Measurements from ENCODE around the gene PIEZO1. TPM values are rescaled to one million over a fixed set of nuclear protein-coding genes. Genes with fewer than 3 reads are reported as not detected.

The PIEZO1 gene
- total RNA-seq, 1 donor from 2014 or later, result 247 TPM

GRCh38 chr16:88687676-88688012, 97.4 kb downstream of the PIEZO1 start:
- H3K9me3 ChIP-seq (ENCODE audit: insufficient read depth, low read depth, low read length), result no peaks in the 10 kb centered on the region
- no peaks in the 10 kb centered on the region for H3K36me3 Mint-ChIP-seq (ENCODE audit: low read depth, unreplicated experiment)
- H3K9me3 Mint-ChIP-seq (ENCODE audit: unreplicated experiment), result no peaks in the 10 kb centered on the region
- H3K9ac ChIP-seq (ENCODE audit: low read length), result no peak overlapping the region
- H3K27me3 Mint-ChIP-seq (ENCODE audit: low read depth, unreplicated experiment), result peaks cover 47% of the 10 kb centered on the region
- no peak overlapping the region for H2AFZ ChIP-seq (ENCODE audit: low read depth, low read length)
- H3K27ac Mint-ChIP-seq (ENCODE audit: unreplicated experiment), result no peak overlapping the region
- no peak for TF ChIP-seq CTCF (IDR thresholded peaks at IDR 0.05; ENCODE audit: insufficient read depth, low read depth, low read length)
- TF ChIP-seq EZH2 (IDR thresholded peaks at IDR 0.05; ENCODE audit: insufficient read depth, low read length), result no peak
- H3K4me2 ChIP-seq (ENCODE audit: low read length), result no peak overlapping the region
- FAIRE-seq (no peak), DNase-seq (ENCODE audit: low read depth) (no peak)
- H3K4me1 Mint-ChIP-seq (ENCODE audit: low read depth, unreplicated experiment), result no peaks in the 10 kb centered on the region
- H3K4me3 Mint-ChIP-seq (ENCODE audit: unreplicated experiment), result no peak overlapping the region
- H3K79me2 ChIP-seq (ENCODE audit: insufficient read depth, low read length), result no peaks in the 10 kb centered on the region
- H3K4me1 ChIP-seq (ENCODE audit: insufficient read depth, low read length), result peaks cover 10% of the 10 kb centered on the region
- peaks cover 8% of the 10 kb centered on the region for H3K27me3 ChIP-seq (ENCODE audit: insufficient read depth, low read length)
- H3K36me3 ChIP-seq (ENCODE audit: insufficient read depth, low read length), result no peaks in the 10 kb centered on the region
- H4K20me1 ChIP-seq (ENCODE audit: insufficient read depth, low read length), result peaks cover 6% of the 10 kb centered on the region
- no peak overlapping the region for H3K27ac ChIP-seq (ENCODE audit: low read depth, low read length)
- H3K4me3 ChIP-seq (ENCODE audit: insufficient read depth, low read depth, low read length), result no peak overlapping the region

GRCh38 chr16:88687254-88687576, 97.8 kb downstream of the PIEZO1 start:
- Histone ChIP-seq H2AFZ (ENCODE audit: low read depth, low read length) (no peak overlapping the region), H3K79me2 (ENCODE audit: insufficient read depth, low read length) (no peaks in the 10 kb centered on the region), H3K36me3 (ENCODE audit: insufficient read depth, low read length) (no peaks in the 10 kb centered on the region), H3K9me3 (ENCODE audit: insufficient read depth, low read depth, low read length) (no peaks in the 10 kb centered on the region), H3K4me3 (ENCODE audit: insufficient read depth, low read depth, low read length) (no peak overlapping the region), H3K9ac (ENCODE audit: low read length) (no peak overlapping the region), H3K4me1 (ENCODE audit: insufficient read depth, low read length) (peaks cover 10% of the 10 kb centered on the region), H3K27ac (ENCODE audit: low read depth, low read length) (no peak overlapping the region), H3K27me3 (ENCODE audit: insufficient read depth, low read length) (peaks cover 8% of the 10 kb centered on the region), H3K4me2 (ENCODE audit: low read length) (no peak overlapping the region), H4K20me1 (ENCODE audit: insufficient read depth, low read length) (peaks cover 6% of the 10 kb centered on the region)
- H3K27me3 Mint-ChIP-seq (ENCODE audit: low read depth, unreplicated experiment), result peaks cover 47% of the 10 kb centered on the region
- no peaks in the 10 kb centered on the region for H3K4me1 Mint-ChIP-seq (ENCODE audit: low read depth, unreplicated experiment)
- no peak overlapping the region for H3K27ac Mint-ChIP-seq (ENCODE audit: unreplicated experiment)
- H3K4me3 Mint-ChIP-seq (ENCODE audit: unreplicated experiment), result no peak overlapping the region
- FAIRE-seq (no peak), DNase-seq (ENCODE audit: low read depth) (no peak)
- H3K9me3 Mint-ChIP-seq (ENCODE audit: unreplicated experiment), result no peaks in the 10 kb centered on the region
- no peak for TF ChIP-seq EZH2 (IDR thresholded peaks at IDR 0.05; ENCODE audit: insufficient read depth, low read length)
- no peaks in the 10 kb centered on the region for H3K36me3 Mint-ChIP-seq (ENCODE audit: low read depth, unreplicated experiment)

- no peak within 1 kb of the TSS for H3K27ac Mint-ChIP-seq (ENCODE audit: unreplicated experiment)
- Histone ChIP-seq H3K79me2 (ENCODE audit: insufficient read depth, low read length) (no peaks in the 10 kb centered on the region), H4K20me1 (ENCODE audit: insufficient read depth, low read length) (peaks cover 6% of the 10 kb centered on the region), H3K36me3 (ENCODE audit: insufficient read depth, low read length) (no peaks in the 10 kb centered on the region), H3K4me1 (ENCODE audit: insufficient read depth, low read length) (peaks cover 10% of the 10 kb centered on the region), H3K4me3 (ENCODE audit: insufficient read depth, low read depth, low read length) (peak within 1 kb of the TSS; percentile 23), H3K9me3 (ENCODE audit: insufficient read depth, low read depth, low read length) (no peaks in the 10 kb centered on the region), H3K27me3 (ENCODE audit: insufficient read depth, low read length) (peaks cover 8% of the 10 kb centered on the region), H3K9ac (ENCODE audit: low read length) (peak within 1 kb of the TSS; percentile 46), H3K27ac (ENCODE audit: low read depth, low read length) (no peak within 1 kb of the TSS), H2AFZ (ENCODE audit: low read depth, low read length) (peak within 1 kb of the TSS; percentile 41), H3K4me2 (ENCODE audit: low read length) (peak within 1 kb of the TSS; percentile 84)
- no peaks in the 10 kb centered on the region for H3K36me3 Mint-ChIP-seq (ENCODE audit: low read depth, unreplicated experiment)
- FAIRE-seq (no peak), DNase-seq (ENCODE audit: low read depth) (no peak)
- H3K27me3 Mint-ChIP-seq (ENCODE audit: low read depth, unreplicated experiment), result peaks cover 47% of the 10 kb centered on the region
- peak within 1 kb of the TSS; percentile 45 for H3K4me3 Mint-ChIP-seq (ENCODE audit: unreplicated experiment)
- TF ChIP-seq EZH2 (IDR thresholded peaks at IDR 0.05; ENCODE audit: insufficient read depth, low read length) (no peak), CTCF (IDR thresholded peaks at IDR 0.05; ENCODE audit: insufficient read depth, low read depth, low read length) (no peak)
- H3K9me3 Mint-ChIP-seq (ENCODE audit: unreplicated experiment), result no peaks in the 10 kb centered on the region
- no peaks in the 10 kb centered on the region for H3K4me1 Mint-ChIP-seq (ENCODE audit: low read depth, unreplicated experiment)
Measured at GRCh38 chr16:88686439-88687253, 98.4 kb downstream of the PIEZO1 start, which contains the start of gene SNAI3. Gene SNAI3 (minus strand): TSS chr16:88686507. CDS start chr16:88686406, 101 bp downstream.

All from astrocyte (in vitro differentiated cells and primary cell).